ENCODE measurements around the gene ING5.

ING5 gene

GRCh38 chr2:241770936-241771285 lies 69.1 kb downstream of the ING5 start:
- Histone ChIP-seq H3K4me3 (replicated peaks; ENCODE audit: insufficient read depth, low read length) (no peak overlapping the region), H3K27me3 (ENCODE audit: insufficient read depth, poor library complexity, severe bottlenecking) (no peaks in the 10 kb centered on the region), H3K27ac (replicated peaks) (no peak overlapping the region)
- no peak for DNase-seq (ENCODE audit: low read depth in 1 of 2, low spot score in 1 of 2)
- TF ChIP-seq, protein P1, sequence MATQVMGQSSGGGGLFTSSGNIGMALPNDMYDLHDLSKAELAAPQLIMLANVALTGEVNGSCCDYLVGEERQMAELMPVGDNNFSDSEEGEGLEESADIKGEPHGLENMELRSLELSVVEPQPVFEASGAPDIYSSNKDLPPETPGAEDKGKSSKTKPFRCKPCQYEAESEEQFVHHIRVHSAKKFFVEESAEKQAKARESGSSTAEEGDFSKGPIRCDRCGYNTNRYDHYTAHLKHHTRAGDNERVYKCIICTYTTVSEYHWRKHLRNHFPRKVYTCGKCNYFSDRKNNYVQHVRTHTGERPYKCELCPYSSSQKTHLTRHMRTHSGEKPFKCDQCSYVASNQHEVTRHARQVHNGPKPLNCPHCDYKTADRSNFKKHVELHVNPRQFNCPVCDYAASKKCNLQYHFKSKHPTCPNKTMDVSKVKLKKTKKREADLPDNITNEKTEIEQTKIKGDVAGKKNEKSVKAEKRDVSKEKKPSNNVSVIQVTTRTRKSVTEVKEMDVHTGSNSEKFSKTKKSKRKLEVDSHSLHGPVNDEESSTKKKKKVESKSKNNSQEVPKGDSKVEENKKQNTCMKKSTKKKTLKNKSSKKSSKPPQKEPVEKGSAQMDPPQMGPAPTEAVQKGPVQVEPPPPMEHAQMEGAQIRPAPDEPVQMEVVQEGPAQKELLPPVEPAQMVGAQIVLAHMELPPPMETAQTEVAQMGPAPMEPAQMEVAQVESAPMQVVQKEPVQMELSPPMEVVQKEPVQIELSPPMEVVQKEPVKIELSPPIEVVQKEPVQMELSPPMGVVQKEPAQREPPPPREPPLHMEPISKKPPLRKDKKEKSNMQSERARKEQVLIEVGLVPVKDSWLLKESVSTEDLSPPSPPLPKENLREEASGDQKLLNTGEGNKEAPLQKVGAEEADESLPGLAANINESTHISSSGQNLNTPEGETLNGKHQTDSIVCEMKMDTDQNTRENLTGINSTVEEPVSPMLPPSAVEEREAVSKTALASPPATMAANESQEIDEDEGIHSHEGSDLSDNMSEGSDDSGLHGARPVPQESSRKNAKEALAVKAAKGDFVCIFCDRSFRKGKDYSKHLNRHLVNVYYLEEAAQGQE (IDR thresholded peaks at IDR 0.05; ENCODE audit: insufficient replicate concordance, low read depth) = no peak
- TF ChIP-seq, protein P2, sequence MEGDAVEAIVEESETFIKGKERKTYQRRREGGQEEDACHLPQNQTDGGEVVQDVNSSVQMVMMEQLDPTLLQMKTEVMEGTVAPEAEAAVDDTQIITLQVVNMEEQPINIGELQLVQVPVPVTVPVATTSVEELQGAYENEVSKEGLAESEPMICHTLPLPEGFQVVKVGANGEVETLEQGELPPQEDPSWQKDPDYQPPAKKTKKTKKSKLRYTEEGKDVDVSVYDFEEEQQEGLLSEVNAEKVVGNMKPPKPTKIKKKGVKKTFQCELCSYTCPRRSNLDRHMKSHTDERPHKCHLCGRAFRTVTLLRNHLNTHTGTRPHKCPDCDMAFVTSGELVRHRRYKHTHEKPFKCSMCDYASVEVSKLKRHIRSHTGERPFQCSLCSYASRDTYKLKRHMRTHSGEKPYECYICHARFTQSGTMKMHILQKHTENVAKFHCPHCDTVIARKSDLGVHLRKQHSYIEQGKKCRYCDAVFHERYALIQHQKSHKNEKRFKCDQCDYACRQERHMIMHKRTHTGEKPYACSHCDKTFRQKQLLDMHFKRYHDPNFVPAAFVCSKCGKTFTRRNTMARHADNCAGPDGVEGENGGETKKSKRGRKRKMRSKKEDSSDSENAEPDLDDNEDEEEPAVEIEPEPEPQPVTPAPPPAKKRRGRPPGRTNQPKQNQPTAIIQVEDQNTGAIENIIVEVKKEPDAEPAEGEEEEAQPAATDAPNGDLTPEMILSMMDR (IDR thresholded peaks at IDR 0.05; ENCODE audit: insufficient read depth, low read length) = no peak
- TF ChIP-seq GABPA (IDR thresholded peaks at IDR 0.05; ENCODE audit: low read depth) (no peak), POLR2AphosphoS5 (IDR thresholded peaks at IDR 0.05; ENCODE audit: low read depth) (no peak), SPI1 (IDR thresholded peaks at IDR 0.05; ENCODE audit: borderline replicate concordance, low read depth) (no peak)

GRCh38 chr2:241771286-241772062 lies 69.6 kb downstream of the ING5 start:
- no peak for TF ChIP-seq GABPA (IDR thresholded peaks at IDR 0.05; ENCODE audit: low read depth)
- TF ChIP-seq, protein P2 (IDR thresholded peaks at IDR 0.05; ENCODE audit: insufficient read depth, low read length) = no peak
- Histone ChIP-seq H3K4me3 (replicated peaks; ENCODE audit: insufficient read depth, low read length) (no peak overlapping the region), H3K27ac (replicated peaks) (no peak overlapping the region), H3K27me3 (ENCODE audit: insufficient read depth, poor library complexity, severe bottlenecking) (no peaks in the 10 kb centered on the region)
- peak in 1 of 2 experiments; percentile 36 for DNase-seq (ENCODE audit: low read depth in 1 of 2, low spot score in 1 of 2)

GRCh38 chr2:241772063-241772499 lies 70.2 kb downstream of the ING5 start:
- H3K27ac ChIP-seq (replicated peaks) = no peak overlapping the region
- TF ChIP-seq, protein P2 (IDR thresholded peaks at IDR 0.05; ENCODE audit: insufficient read depth, low read length) = no peak
- TF ChIP-seq GABPA (IDR thresholded peaks at IDR 0.05; ENCODE audit: low read depth) = no peak
- TF ChIP-seq SPI1 (IDR thresholded peaks at IDR 0.05; ENCODE audit: borderline replicate concordance, low read depth) = no peak
- no peak for TF ChIP-seq POLR2AphosphoS5 (IDR thresholded peaks at IDR 0.05; ENCODE audit: low read depth)
- TF ChIP-seq, protein P1 (IDR thresholded peaks at IDR 0.05; ENCODE audit: insufficient replicate concordance, low read depth) = no peak
- no peak for DNase-seq (ENCODE audit: low read depth in 1 of 2, low spot score in 1 of 2)
- H3K27me3 ChIP-seq (ENCODE audit: insufficient read depth, poor library complexity, severe bottlenecking) = no peaks in the 10 kb centered on the region
- H3K4me3 ChIP-seq (replicated peaks; ENCODE audit: insufficient read depth, low read length) = no peak overlapping the region

All from HL-60 (cell line).